T-helper 1 cell treated with Interleukin-12 subunit alpha and Interleukin-12 subunit beta and Interleukin-4 antibody, amounts not matched to agents 30 ng/mL and 1 ng/mL, for 36 hours (primary cell): ENCODE data around the gene SUPT3H. TPM values are rescaled to one million over a fixed set of nuclear protein-coding genes. Genes with fewer than 3 reads are reported as not detected.

Source experiments
- intact Hi-C: fragments of 100-400 bp; cut with micrococcal nuclease; formaldehyde crosslinking; loops from one replicate; pipeline ENCODE4 v1.15.1; 2024
- total RNA-seq: library from RNA; stranded (reverse); gene quantifications from 2 replicates; pipeline ENCODE4 v1.2.3, GENCODE V29; 2022

Gene SUPT3H
- total RNA-seq, 1 donor from 2014 or later, result 8.1 TPM

GRCh38 chr6:44855562-44856411 is 521.9 kb downstream of the SUPT3H start:
- intact Hi-C loops, result no loop called here

- intact Hi-C loops, result no loop called here
Observed at GRCh38 chr6:44854712-44855443, 522.9 kb downstream of the SUPT3H start.

- intact Hi-C loops, result no loop called here
Observed at GRCh38 chr6:44851176-44851575, 526.6 kb downstream of the SUPT3H start.

GRCh38 chr6:44850312-44850711 is 527.4 kb downstream of the SUPT3H start:
- intact Hi-C loops, result no loop called here

GRCh38 chr6:44849806-44850205 is 527.9 kb downstream of the SUPT3H start:
- intact Hi-C loops, result no loop called here

DNA sequence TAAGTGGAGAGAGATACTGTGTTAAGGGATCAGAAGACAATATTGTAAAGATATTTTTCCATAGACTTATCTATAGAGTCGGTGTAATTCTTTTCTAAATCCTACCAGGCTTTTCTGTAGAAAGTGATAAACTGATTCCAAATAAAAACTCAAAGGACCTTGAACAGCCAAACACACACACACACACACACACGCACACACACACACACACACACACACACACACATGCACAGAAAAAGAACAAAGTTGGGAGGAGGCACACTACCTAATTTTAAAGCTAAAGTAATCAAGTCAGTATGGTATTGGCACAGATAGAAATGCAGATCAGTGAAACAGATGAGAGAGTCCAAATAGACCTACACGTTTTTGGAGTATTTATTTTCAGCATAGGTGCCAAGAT is 534.0 kb downstream of the SUPT3H start:
- intact Hi-C loops, result no loop called here

DNA sequence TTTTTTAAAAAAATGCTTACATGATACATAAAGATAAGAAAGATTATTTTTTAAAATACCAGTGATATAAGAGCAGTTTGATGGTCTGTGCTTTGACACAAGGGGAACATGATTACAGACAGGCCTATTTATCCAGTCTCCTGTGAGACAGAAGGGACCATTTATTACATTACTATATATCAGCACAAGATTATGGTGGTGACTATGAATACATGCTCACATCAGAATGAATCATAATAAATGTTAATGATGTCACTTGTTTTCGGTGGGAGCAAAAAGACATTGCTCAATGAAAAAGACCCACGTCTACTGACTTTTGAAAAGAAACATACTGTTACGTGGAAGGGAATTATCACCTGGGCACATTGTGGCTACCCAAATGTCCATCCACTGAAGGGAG is 535.1 kb downstream of the SUPT3H start:
- intact Hi-C loops, result no loop called here

DNA sequence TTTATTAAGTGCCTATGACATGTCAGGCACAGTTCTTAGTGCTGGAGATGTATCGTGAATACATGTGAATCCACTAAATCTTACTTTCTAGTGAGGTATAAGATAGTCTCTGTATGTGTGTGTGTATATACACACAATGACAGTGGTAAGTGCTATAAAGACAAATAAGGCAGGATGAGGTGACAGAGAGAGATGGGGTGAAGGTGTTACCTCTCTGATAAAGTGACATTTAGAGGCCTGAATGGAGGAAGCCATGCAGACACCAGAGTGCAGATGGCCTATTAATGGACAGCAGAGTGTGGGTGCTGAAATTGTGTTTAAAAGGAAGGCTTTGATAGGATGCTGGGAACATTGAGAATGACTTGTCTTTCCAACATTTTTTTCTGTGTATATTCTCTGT is 535.9 kb downstream of the SUPT3H start:
- intact Hi-C loops, result no loop called here

- intact Hi-C loops, result no loop called here
Observed at GRCh38 chr6:44837741-44838140, 540.0 kb downstream of the SUPT3H start.

GRCh38 chr6:44837255-44837654 is 540.5 kb downstream of the SUPT3H start:
- intact Hi-C loops, result no loop called here

GRCh38 chr6:44833248-44833647 is 544.5 kb downstream of the SUPT3H start:
- intact Hi-C loops, result no loop called here

GRCh38 chr6:44831002-44831610 is 546.6 kb downstream of the SUPT3H start:
- intact Hi-C loops, result no loop called here

DNA sequence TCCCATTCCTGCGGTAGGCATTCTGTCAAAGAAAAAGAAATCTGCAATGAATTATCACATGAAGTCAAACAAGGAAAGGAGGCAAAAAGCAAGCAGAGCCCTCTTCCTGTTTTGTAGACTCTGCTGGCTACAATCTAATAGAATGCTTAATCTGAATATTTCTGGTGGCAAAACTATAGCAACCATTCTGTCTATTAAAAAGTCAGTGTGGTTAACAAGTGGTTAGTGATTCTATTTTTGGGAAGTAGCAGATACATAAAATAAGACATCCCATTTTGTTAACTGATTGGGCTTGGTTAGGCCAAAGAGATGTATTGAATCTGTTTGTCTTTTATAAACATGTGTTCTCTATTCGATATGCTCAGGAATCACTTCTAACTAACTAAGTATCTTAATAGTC is 547.9 kb downstream of the SUPT3H start:
- intact Hi-C loops, result no loop called here

DNA sequence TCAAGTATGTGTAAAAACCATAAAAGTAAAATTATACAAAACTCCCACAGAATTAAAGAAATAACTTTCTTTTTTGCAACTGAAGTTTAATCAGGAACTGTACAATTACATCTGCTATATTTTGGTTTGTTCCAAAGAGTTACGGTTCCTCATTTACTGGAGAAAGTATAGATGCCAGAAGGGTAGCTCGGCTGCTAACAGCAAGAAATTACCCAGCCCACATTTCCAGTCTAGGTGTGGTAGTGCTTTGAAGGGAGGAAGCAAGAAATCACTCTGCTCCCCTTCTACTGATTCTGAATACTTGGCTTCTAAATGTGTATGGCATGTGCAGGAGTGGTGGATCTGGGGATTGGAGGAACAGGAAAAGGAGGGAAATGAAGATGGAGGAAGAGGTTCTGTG is 549.0 kb downstream of the SUPT3H start:
- intact Hi-C loops, result no loop called here

GRCh38 chr6:44826025-44826676 is 551.6 kb downstream of the SUPT3H start:
- intact Hi-C loops, result no loop called here

GRCh38 chr6:44825273-44825672 is 552.5 kb downstream of the SUPT3H start:
- intact Hi-C loops, result no loop called here

DNA sequence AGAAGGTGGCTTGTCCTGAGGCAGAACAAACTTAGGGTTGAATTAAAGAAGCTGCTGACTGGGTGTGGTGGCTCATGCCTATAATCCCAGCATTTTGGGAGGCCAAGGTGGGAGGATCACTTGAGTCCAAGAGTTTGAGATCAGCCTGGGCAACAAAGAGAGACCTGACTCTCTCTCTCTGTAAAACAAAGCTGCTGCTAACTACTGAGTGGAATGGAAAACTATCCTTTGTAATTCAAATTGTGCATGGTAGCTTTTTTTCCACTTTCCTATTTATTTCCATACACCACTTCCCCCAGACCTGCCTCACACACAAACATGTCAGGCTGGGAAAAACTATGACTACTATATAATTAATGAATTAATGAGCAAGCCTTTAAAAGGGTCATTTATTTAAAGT is 553.2 kb downstream of the SUPT3H start:
- intact Hi-C loops, result no loop called here

- intact Hi-C loops, result no loop called here
Observed at GRCh38 chr6:44820759-44821158, 557.0 kb downstream of the SUPT3H start.

DNA sequence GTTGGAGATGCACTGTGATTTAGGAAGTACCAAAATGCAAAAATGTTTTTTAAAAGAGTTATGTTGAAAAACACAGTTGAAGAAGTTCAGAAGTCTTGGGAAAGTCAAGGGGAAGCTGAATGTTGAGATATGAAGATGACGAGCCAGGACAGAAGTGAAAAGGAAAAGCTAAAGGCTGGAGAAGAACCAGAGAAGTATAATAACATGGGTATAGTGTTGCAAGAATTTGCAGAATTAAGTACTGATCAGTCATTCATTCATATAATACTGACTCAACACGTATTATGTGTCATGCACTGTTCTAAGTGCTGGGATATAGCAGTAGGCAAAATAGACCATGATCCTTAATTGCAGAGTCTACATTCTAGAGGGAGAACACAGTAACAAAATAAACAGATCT is 557.4 kb downstream of the SUPT3H start:
- intact Hi-C loops, result no loop called here

- intact Hi-C loops, result no loop called here
Observed at GRCh38 chr6:44811456-44811855, 566.3 kb downstream of the SUPT3H start.

DNA sequence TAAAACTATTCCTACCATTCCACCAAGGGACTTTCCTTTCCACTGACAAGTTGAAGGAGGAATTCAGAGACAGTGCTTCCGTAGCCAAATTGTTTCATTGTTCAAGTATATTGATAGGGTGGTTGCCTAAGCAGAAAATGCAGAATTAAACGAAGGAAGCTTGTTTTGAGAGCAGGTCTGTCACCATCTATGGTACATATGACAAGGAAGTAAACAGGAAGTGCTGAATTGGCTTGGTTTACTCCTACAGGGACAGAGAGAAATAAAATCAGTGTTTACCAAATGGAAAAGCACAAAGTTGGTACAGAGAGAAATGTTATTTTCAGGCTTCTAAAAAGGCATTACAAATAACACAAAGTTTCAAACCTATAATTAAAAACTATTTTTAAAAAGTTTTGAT is 568.5 kb downstream of the SUPT3H start:
- intact Hi-C loops, result no loop called here

GRCh38 chr6:44808148-44808547 is 569.6 kb downstream of the SUPT3H start:
- intact Hi-C loops, result no loop called here
